ENCODE results near the gene GCH1.

- TF ChIP-seq CTCF (IDR thresholded peaks at IDR 0.05; ENCODE audit: insufficient read depth, low read depth, low read length), result no peak
- TF ChIP-seq EZH2 (IDR thresholded peaks at IDR 0.05; ENCODE audit: insufficient read depth, low read length), result no peak
Observed at GRCh38 chr14:54935958-54936357, 33.3 kb upstream of the GCH1 start.
